K562 (cell line): ENCODE measurements around the gene FMNL2.

ENCODE experiments used
- CHD1 ChIP-seq: fragments of 200-600 bp; sonication (generic); IDR thresholded peaks from one replicate; pipeline ENCODE4 v1.6.1; 2012; ENCODE audit warnings: mild to moderate bottlenecking, moderate library complexity, low read length, inconsistent platforms
- HSF4 ChIP-seq: fragments of 250-450 bp; sonication (Bioruptor Pico); IDR thresholded peaks from 2 replicates; pipeline ENCODE4 v2.1.2; 2022; ENCODE audit warnings: mild to moderate bottlenecking, moderate library complexity, borderline replicate concordance

GRCh38 chr2:152322222-152322621 lies 12.8 kb upstream of the FMNL2 start:
- no peak for TF ChIP-seq HSF4
- no peak for TF ChIP-seq CHD1
